Measurements from ENCODE around the gene HOXB9. TPM values are rescaled to one million over a fixed set of nuclear protein-coding genes. Genes with fewer than 3 reads are reported as not detected.

HOXB9 gene
- total and polyA plus RNA-seq, 2 donors from 2014 or later: 29.2 to 45.8 TPM

- H3K4me1 ChIP-seq (ENCODE audit: control insufficient read depth in 2 of 3, insufficient read depth in 2 of 3, low read depth in 1 of 3, low read length in 3 of 3): peaks cover 6 to 23% (median 9%) of the 10 kb centered on the region in 3 donors
- intact Hi-C loops (cut with DNase I): loop anchor here (5.0 kb wide), 1 partner anchor 34 kb away; no protein-coding TSS in a partner anchor
- H3K27ac ChIP-seq (ENCODE audit: low read depth in 2 of 2, low read length in 2 of 2): peak overlapping the region; percentile 91 to 97
- no peaks in the 10 kb centered on the region for H3K9me3 ChIP-seq (ENCODE audit: control insufficient read depth in 2 of 3, insufficient read depth in 1 of 3, low read length in 3 of 3)
- H3K4me3 ChIP-seq (ENCODE audit: low read length in 3 of 3): peak overlapping the region; percentile 51 to 77 (median 55)
- DNase-seq (peak in 4 of 5 donors; percentile 71 to 87 (median 82)), FAIRE-seq (no peak)
- no peak for TF ChIP-seq CTCF (IDR thresholded peaks at IDR 0.05; ENCODE audit: borderline replicate concordance, extremely low read depth, insufficient read depth)
- H3K36me3 ChIP-seq (ENCODE audit: control insufficient read depth in 2 of 3, insufficient read depth in 3 of 3, low read length in 3 of 3): no peaks in the 10 kb centered on the region
- H3K9ac ChIP-seq (ENCODE audit: low read length in 3 of 3): peak overlapping the region; percentile 33 to 82 (median 39)
- no peaks in the 10 kb centered on the region for H3K27me3 ChIP-seq (ENCODE audit: control insufficient read depth, insufficient read depth, low read length)
These were observed 49.5 kb downstream of the HOXB9 start for GRCh38 chr17:48576479-48577309.

GRCh38 chr17:48575673-48576478, 50.3 kb downstream of the HOXB9 start:
- Histone ChIP-seq H3K4me1 (ENCODE audit: control insufficient read depth in 2 of 3, insufficient read depth in 2 of 3, low read depth in 1 of 3, low read length in 3 of 3) (peaks cover 6 to 24% (median 11%) of the 10 kb centered on the region in 3 donors), H3K9me3 (ENCODE audit: control insufficient read depth in 2 of 3, insufficient read depth in 1 of 3, low read length in 3 of 3) (no peaks in the 10 kb centered on the region), H3K27me3 (ENCODE audit: control insufficient read depth, insufficient read depth, low read length) (no peaks in the 10 kb centered on the region), H3K36me3 (ENCODE audit: control insufficient read depth in 2 of 3, insufficient read depth in 3 of 3, low read length in 3 of 3) (no peaks in the 10 kb centered on the region), H3K4me3 (ENCODE audit: low read length in 3 of 3) (peak overlapping the region in 2 of 3 donors; percentile 38 to 50), H3K27ac (ENCODE audit: low read depth in 2 of 2, low read length in 2 of 2) (peak overlapping the region; percentile 91 to 97), H3K9ac (ENCODE audit: low read length in 3 of 3) (peak overlapping the region; percentile 10 to 82 (median 18))
- DNase-seq: peak in 1 of 5 donors; percentile 30
- TF ChIP-seq CTCF (IDR thresholded peaks at IDR 0.05; ENCODE audit: borderline replicate concordance, extremely low read depth, insufficient read depth): no peak
- intact Hi-C loops (cut with DNase I): loop anchor here (5.0 kb wide), 1 partner anchor 34 kb away; no protein-coding TSS in a partner anchor
- no peak for FAIRE-seq

- intact Hi-C loops (cut with DNase I): loop anchor here (5.0 kb wide), 1 partner anchor 33 kb away; no protein-coding TSS in a partner anchor
- no peak for TF ChIP-seq CTCF (IDR thresholded peaks at IDR 0.05; ENCODE audit: borderline replicate concordance, extremely low read depth, insufficient read depth)
- Histone ChIP-seq H3K27ac (ENCODE audit: low read depth in 2 of 2, low read length in 2 of 2) (peak overlapping the region; percentile 26 to 51), H3K27me3 (ENCODE audit: control insufficient read depth, insufficient read depth, low read length) (no peaks in the 10 kb centered on the region), H3K4me3 (ENCODE audit: low read length in 3 of 3) (peak overlapping the region in 1 of 3 donors; percentile 45), H3K9ac (ENCODE audit: low read length in 3 of 3) (peak overlapping the region in 2 of 3 donors; percentile 37 to 82), H3K36me3 (ENCODE audit: control insufficient read depth in 2 of 3, insufficient read depth in 3 of 3, low read length in 3 of 3) (no peaks in the 10 kb centered on the region), H3K4me1 (ENCODE audit: control insufficient read depth in 2 of 3, insufficient read depth in 2 of 3, low read depth in 1 of 3, low read length in 3 of 3) (peaks cover 7 to 26% (median 11%) of the 10 kb centered on the region in 3 donors), H3K9me3 (ENCODE audit: control insufficient read depth in 2 of 3, insufficient read depth in 1 of 3, low read length in 3 of 3) (no peaks in the 10 kb centered on the region)
- DNase-seq (no peak), FAIRE-seq (no peak)
These were observed 51.0 kb downstream of the HOXB9 start for GRCh38 chr17:48575066-48575582.

Data from kidney (tissue), 14 donors.